ENCODE data around the gene RAPGEF2.

RAPGEF2 gene

DNA sequence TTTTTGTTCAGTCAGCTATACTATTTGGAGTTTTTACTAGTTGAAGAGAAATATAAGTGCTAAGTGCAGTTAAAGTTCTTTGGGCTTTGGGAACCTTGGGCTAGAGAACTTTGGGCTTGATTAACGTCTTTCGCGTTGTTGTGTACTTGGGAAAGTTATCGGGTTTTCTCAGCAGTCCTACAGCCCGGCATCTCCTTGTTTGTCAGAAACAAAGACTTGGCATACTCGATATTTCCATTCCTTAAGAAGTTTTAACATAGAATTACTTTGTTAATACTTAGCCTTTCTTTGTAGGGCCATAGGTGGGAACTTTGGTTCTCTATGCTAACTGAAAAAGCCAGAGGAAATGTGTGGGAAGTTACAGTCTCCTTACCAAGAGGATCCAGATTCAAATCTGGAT, 28.7 kb downstream of the RAPGEF2 start:
- DNase-seq (ENCODE audit: low read depth in 2 of 2), result no peak

GRCh38 chr4:159134429-159134828, 31.6 kb downstream of the RAPGEF2 start:
- DNase-seq (ENCODE audit: low read depth in 2 of 2), result no peak

GRCh38 chr4:159137176-159137575, 34.3 kb downstream of the RAPGEF2 start:
- DNase-seq (ENCODE audit: low read depth in 2 of 2), result no peak

GRCh38 chr4:159138436-159138835, 35.6 kb downstream of the RAPGEF2 start:
- no peak for DNase-seq (ENCODE audit: low read depth in 2 of 2)

- no peak for DNase-seq (ENCODE audit: low read depth in 2 of 2)
Measured at GRCh38 chr4:159141193-159141592, 38.3 kb downstream of the RAPGEF2 start.

DNA sequence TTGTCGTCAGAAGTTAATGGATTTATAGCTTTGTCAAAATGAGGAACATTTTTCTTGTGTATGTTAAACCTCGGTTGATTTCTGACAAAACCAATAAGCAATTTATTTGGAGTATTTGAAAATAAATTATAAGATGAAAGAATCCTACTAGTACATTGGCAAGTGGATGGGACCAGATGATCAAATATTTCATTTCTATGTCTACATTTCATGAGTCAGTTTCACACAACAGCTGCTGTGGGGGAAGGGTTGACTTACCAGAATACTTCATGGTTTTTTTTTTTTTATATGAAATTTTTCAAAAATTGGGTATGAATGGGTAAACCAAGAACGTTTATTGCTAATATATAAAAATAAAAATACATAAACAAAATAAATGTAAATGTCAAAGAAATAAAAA, 39.4 kb downstream of the RAPGEF2 start:
- DNase-seq (ENCODE audit: low read depth in 2 of 2), result no peak

- DNase-seq (ENCODE audit: low read depth in 2 of 2), result no peak
Measured at GRCh38 chr4:159142681-159143384, 40.0 kb downstream of the RAPGEF2 start.

- no peak for DNase-seq (ENCODE audit: low read depth in 2 of 2)
Measured at GRCh38 chr4:159143687-159144086, 40.8 kb downstream of the RAPGEF2 start.

GRCh38 chr4:159144112-159144694, 41.3 kb downstream of the RAPGEF2 start:
- no peak for DNase-seq (ENCODE audit: low read depth in 2 of 2)

DNA sequence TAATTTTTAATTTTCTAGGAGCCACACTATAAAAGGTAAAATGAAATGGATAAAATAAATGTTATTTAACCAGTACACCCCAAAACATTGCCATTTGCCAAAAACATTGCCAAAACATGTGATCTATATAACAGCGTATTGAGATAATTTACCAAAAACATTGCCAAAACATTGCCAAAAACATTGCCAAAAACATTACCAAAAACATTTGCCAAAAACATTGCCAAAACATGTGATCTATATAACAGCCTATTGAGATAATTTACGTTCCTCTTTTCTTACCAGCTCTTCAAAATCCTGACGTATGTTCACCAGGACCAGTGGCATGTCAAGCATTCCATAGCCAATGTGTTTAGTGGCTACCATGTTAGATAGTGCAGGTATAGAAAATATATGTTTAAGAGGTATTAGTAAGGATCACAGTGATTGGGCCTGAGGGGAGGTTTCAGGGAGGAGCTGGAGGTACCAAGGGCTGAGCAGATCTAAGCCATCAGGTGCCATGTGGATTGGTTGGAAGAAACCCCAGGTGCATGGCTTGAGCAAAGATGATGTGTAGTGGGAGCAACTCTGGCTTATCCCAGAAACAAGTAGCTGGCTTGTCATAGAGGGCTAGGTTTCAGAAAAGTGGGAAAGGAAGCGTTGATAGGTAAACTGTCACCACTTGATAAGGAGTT, 42.6 kb downstream of the RAPGEF2 start:
- no peak for DNase-seq (ENCODE audit: low read depth in 2 of 2)

GRCh38 chr4:159145992-159146330, 43.1 kb downstream of the RAPGEF2 start:
- no peak for DNase-seq (ENCODE audit: low read depth in 2 of 2)

DNA sequence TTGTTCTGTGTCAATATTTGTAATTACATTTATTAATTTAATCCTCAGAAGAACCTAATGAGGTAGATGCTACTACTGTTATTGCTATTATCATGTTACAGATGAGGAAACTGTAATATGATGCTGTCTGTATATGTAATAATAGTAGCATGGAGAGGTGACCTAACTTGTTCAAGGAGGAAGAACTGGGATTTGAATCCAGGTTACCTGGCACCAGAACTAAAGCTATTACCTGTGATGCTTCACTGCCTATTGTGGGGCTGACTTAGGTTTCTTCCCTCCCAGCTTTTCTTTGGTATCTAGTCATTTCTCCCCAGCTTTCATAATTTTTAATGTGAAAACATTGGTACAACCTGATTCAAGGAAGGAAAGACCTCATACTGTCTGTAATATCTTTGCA, 43.6 kb downstream of the RAPGEF2 start:
- no peak for DNase-seq (ENCODE audit: low read depth in 2 of 2)

DNA sequence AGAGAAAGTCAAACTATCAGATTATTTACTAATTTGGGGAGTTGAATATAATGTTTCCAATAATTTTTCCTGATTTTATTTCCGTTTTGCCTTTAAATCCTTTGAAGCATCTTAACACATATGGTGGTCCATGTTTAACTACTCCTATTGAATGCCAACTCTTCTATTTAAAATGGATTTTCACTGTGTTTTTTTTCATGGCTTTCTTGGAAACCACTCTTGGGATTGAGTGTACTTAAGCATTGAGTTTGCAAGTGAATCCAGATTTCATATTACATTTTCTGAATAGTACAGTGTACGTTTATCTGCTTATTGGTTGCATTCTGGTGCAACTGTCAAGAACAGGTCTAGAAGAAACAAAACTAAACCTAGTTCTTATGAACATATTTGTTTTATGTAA, 45.6 kb downstream of the RAPGEF2 start:
- DNase-seq (ENCODE audit: low read depth in 2 of 2), result no peak

DNA sequence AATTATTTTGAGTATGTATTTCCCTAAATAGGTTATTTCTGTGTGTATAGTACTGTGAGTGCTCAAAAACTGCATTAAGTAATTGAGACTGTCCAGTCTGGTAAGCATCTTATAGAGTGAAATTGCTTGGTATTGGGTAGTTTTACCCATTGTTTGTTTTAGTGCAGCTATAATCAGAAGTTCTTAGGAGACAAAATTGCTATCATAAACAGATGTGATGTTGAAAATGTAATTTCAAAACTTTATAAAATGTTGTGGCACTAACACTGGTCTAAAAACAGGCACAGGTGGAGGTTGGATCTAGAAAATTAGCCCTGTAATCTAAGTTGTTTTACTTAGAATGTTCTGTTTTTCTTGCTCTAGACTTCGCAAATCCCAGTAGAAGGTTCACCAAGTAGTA, 46.8 kb downstream of the RAPGEF2 start:
- no peak for DNase-seq (ENCODE audit: low read depth in 2 of 2)

DNA sequence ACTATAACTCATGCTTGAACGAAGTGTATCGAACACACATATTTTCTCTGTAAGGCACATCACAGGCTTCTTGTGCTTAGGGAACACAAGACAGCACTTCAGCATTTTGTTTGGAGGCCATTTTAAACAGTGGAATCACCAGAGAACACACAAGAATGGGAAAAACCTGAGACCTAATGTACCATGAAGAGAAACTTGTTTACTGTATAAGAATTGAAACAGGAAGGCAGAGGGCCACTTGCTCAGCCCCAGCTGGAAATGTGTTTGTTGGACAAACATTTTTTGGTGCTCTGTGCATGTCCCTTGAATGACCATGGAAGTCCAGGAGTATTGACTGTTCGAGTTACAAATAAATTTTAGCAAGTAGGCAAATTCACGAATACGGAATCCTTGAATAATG, 47.5 kb downstream of the RAPGEF2 start:
- no peak for DNase-seq (ENCODE audit: low read depth in 2 of 2)

GRCh38 chr4:159150821-159151390, 48.0 kb downstream of the RAPGEF2 start:
- DNase-seq (ENCODE audit: low read depth in 2 of 2), result no peak

DNA sequence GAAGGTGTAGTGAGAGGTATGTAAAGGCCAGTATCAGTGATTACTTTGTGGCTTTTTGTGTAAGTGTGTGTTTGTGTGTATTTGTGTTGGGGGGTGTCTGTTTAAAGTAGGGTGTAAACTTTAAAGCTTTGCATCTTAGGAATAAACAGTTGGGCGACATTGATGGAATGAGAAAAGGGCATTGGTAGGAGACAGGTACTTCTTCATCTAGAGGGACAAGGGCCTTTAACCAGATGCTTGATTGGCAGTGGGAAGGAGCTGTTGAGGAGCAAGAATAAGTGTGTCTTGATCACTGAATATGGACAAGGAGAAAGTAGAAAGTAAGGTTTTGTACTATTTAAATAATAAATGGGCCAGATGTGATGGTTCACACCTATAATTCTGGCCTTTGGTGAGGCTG, 48.8 kb downstream of the RAPGEF2 start:
- DNase-seq (ENCODE audit: low read depth in 2 of 2), result no peak

DNA sequence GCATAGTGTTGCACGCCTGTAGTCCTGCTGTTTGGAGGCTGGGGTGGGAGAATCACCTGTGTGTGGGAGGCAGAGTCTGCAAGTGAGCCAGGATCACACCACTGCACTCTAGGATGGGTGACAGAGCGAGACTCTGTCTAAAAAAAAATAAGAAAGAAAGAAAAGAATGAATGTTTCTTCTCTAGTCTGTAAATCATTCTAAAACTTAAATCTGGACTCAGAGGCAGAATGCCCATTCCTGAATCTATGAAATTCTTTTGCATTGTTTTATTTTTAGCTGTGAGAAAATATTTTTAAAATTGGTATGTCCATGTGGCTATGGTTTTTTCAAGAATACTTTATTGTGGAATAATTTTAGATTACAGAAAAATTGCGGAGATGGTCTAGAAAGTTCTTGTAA, 49.3 kb downstream of the RAPGEF2 start:
- no peak for DNase-seq (ENCODE audit: low read depth in 2 of 2)

GRCh38 chr4:159153669-159154068, 50.8 kb downstream of the RAPGEF2 start:
- DNase-seq (ENCODE audit: low read depth in 2 of 2), result no peak

DNA sequence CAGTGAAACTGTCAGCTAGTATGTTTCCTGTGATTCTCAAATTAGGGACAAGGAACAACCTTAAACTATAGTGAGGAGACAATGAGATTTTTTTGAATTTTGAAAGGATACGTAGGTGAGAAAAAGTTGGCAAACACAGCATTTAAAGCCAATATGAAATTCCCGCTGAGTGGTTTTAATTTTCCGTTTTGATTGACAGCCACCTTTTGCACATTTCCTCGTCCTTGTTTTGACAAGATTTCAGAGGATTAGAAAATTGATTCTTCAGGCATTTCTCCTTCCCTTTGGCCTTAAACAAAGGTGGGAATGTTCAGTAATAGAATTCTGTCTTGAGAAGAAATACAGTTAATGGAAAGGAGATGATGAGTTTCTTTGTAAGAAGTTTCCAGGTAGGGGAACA, 52.2 kb downstream of the RAPGEF2 start:
- no peak for DNase-seq (ENCODE audit: low read depth in 2 of 2)

GRCh38 chr4:159158083-159158617, 55.3 kb downstream of the RAPGEF2 start:
- no peak for DNase-seq (ENCODE audit: low read depth in 2 of 2)

- DNase-seq (ENCODE audit: low read depth in 2 of 2), result no peak
Measured at GRCh38 chr4:159158985-159159384, 56.1 kb downstream of the RAPGEF2 start.

DNA sequence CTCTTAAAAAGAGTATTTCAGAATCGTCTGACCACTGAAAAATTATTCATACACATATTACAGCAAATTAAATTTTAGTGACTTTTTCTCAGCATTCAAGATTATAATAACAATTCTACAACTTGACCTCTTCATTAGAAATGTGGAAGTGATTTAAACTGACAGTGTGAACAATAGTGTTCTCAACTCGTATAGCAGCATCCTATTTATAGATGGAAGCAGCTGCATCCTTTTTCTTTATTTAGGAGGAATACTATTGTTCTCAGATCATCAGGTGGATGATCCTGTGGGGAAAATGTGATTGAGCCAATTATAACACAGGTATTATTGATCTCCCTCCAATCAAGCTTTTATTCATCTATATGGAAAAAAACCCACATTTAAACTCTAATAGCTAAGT, 56.7 kb downstream of the RAPGEF2 start:
- no peak for DNase-seq (ENCODE audit: low read depth in 2 of 2)

Data from stimulated activated CD8-positive, alpha-beta memory T cell treated with anti-CD3 and anti-CD28 coated beads, Interleukin-7, amount 100 ng/mL, for 1 hour (primary cell).